ENCODE results near the gene HTRA3.

- TF ChIP-seq TEAD1 (CRISPR knock-in tag; IDR thresholded peaks at IDR 0.05) (no peak), CTCF (IDR thresholded peaks at IDR 0.05) (no peak), CBFB (CRISPR knock-in tag; IDR thresholded peaks at IDR 0.05; ENCODE audit: low read depth) (no peak), FOXK1 (CRISPR knock-in tag; IDR thresholded peaks at IDR 0.05) (no peak), SP1 (CRISPR knock-in tag; conservative IDR thresholded peaks at IDR 0.05) (no peak)
- TF ChIP-seq, protein P1, sequence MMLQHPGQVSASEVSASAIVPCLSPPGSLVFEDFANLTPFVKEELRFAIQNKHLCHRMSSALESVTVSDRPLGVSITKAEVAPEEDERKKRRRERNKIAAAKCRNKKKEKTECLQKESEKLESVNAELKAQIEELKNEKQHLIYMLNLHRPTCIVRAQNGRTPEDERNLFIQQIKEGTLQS (CRISPR knock-in tag; conservative IDR thresholded peaks at IDR 0.05), result no peak
Measured at GRCh38 chr4:8287343-8288280, 18.1 kb downstream of the HTRA3 start.
